HCT116 (cell line): Measurements from ENCODE around the gene SYNE3. TPM values are rescaled to one million over a fixed set of nuclear protein-coding genes. Genes with fewer than 3 reads are reported as not detected.

Experiments
- ATAC-seq: fragments of 200-7000 bp; cut with Tn5 transposase; 2 replicates; pipeline ENCODE4 v1.9.1; 2020; ENCODE audit warnings: mild to moderate bottlenecking, moderate library complexity
- BruUV-seq: library from RNA; stranded (reverse); fragments of 400-500 nt; replicated peaks from 2 replicates; lab custom pipeline; 2021; lab: Mats Ljungman, UMichigan
- CTCF ChIA-PET: fragments of 300-600 bp; sonication (Branson Sonifier 250); formaldehyde crosslinking; loops from one replicate; lab custom pipeline; 2021; ENCODE audit warnings: antibody characterized with exemption; lab: Charles Lee
- POLR2A ChIA-PET: fragments of 300-600, 350-600 bp; sonication (Branson Sonifier 250); formaldehyde crosslinking; loops from one replicate; lab custom pipeline; 2021; ENCODE audit warnings: antibody characterized with exemption; lab: Charles Lee
- RAD21 ChIA-PET, 2 experiments: fragments of 300-600 bp; sonication (Branson Sonifier 250); formaldehyde crosslinking; loops; one replicate each; lab custom pipeline; 2023; ENCODE audit warnings: low total read pairs in 2 of 2; ENCODE audit not compliant: uncharacterized antibody in 2 of 2, unreplicated experiment in 2 of 2, low non-redundant PET in 1 of 2; lab: Charles Lee
- DNase-seq: peaks from one replicate; pipeline ENCODE4 v3.0.0-alpha.2; 2010; ENCODE audit warnings: low read depth, low spot score
- H2AFZ ChIP-seq: fragments of 200-600 bp; shearing (Covaris generic), sonication (generic); 2 replicates; pipeline ENCODE4 v1.6.1; 2017; ENCODE audit warnings: low read depth, mixed run types, mixed read lengths, antibody characterized with exemption, low read length; ENCODE audit not compliant: poor library complexity, severe bottlenecking
- H3K27ac ChIP-seq: 2 replicates; pipeline ENCODE4 v1.5.1; 2012; ENCODE audit warnings: low read depth, low read length
- H3K27me3 ChIP-seq: fragments of 200-600 bp; sonication (generic); 2 replicates; pipeline ENCODE4 v1.6.1; 2016; ENCODE audit warnings: mixed run types, low read length, mixed read lengths; ENCODE audit not compliant: insufficient read depth
- H3K36me3 ChIP-seq, 2 experiments: fragments of 200-500 bp in 1 of 2; fragments of 200-600 bp in 1 of 2; sonication (Bioruptor generic) in 1 of 2; sonication (generic) in 1 of 2; 2 replicates each; pipeline versions ENCODE4 v1.5.1 to v1.6.1; 2014 to 2016; ENCODE audit warnings: low read length in 2 of 2, inconsistent platforms in 1 of 2, mixed read lengths in 1 of 2, mixed run types in 1 of 2; ENCODE audit not compliant: insufficient read depth in 2 of 2, control insufficient read depth in 1 of 2
- H3K4me1 ChIP-seq, 2 experiments: fragments of 200-600 bp in 1 of 2; sonication (generic) in 1 of 2; 2 replicates each; pipeline versions ENCODE4 v1.5.1 to v1.6.1; 2012 to 2017; ENCODE audit warnings: low read length in 2 of 2, inconsistent platforms in 1 of 2, mild to moderate bottlenecking in 1 of 2, mixed read lengths in 1 of 2, mixed run types in 1 of 2, moderate library complexity in 1 of 2; ENCODE audit not compliant: insufficient read depth in 2 of 2, control insufficient read depth in 1 of 2
- H3K4me2 ChIP-seq: fragments of 200-600 bp; sonication (generic); 2 replicates; pipeline ENCODE4 v1.6.1; 2017; ENCODE audit warnings: mixed run types, low read length, mixed read lengths
- H3K4me3 ChIP-seq, 2 experiments: fragments of 200-600 bp in 1 of 2; sonication (generic) in 1 of 2; replicated peaks in 1 of 2; 2 replicates each; pipeline ENCODE4 v1.5.1; 2011 to 2016; ENCODE audit warnings: low read length in 2 of 2, control low read depth in 1 of 2, low read depth in 1 of 2, mild to moderate bottlenecking in 1 of 2, mixed read lengths in 1 of 2, mixed run types in 1 of 2
- H3K79me2 ChIP-seq: fragments of 200-600 bp; sonication (generic); 2 replicates; pipeline ENCODE4 v1.6.1; 2017; ENCODE audit warnings: mild to moderate bottlenecking, mixed run types, low read length, moderate library complexity, mixed read lengths; ENCODE audit not compliant: insufficient read depth
- H3K9ac ChIP-seq: fragments of 200-600 bp; sonication (generic); 2 replicates; pipeline ENCODE4 v1.6.1; 2016; ENCODE audit warnings: low read length, mixed read lengths
- H3K9me2 ChIP-seq: fragments of 200-600 bp; sonication (generic), shearing (Covaris generic); 2 replicates; pipeline ENCODE4 v1.6.1; 2017; ENCODE audit warnings: mixed run types, mild to moderate bottlenecking, moderate library complexity; ENCODE audit not compliant: insufficient read depth
- H3K9me3 ChIP-seq, 2 experiments: fragments of 200-500 bp in 1 of 2; fragments of 200-600 bp in 1 of 2; sonication (Bioruptor generic) in 1 of 2; sonication (generic) in 1 of 2; 2 replicates each; pipeline ENCODE4 v1.6.1; 2014 to 2017; ENCODE audit warnings: low read length in 2 of 2, mixed read lengths in 2 of 2, inconsistent platforms in 1 of 2, low read depth in 1 of 2, mild to moderate bottlenecking in 1 of 2, mixed run types in 1 of 2, moderate library complexity in 1 of 2; ENCODE audit not compliant: control insufficient read depth in 1 of 2, insufficient read depth in 1 of 2
- H4K20me1 ChIP-seq: fragments of 200-600 bp; sonication (generic), shearing (Covaris generic); 2 replicates; pipeline ENCODE4 v1.6.1; 2017; ENCODE audit warnings: mixed run types, mild to moderate bottlenecking, moderate library complexity; ENCODE audit not compliant: insufficient read depth
- CBX3 ChIP-seq: IDR thresholded peaks from 2 replicates; pipeline ENCODE4 v1.6.1; 2012; ENCODE audit warnings: low read depth
- CEBPB ChIP-seq: IDR thresholded peaks from 2 replicates; pipeline ENCODE4 v1.6.1; 2012; ENCODE audit warnings: low read depth
- EZH2phosphoT487 ChIP-seq: fragments of 200-600 bp; IDR thresholded peaks from 2 replicates; pipeline ENCODE4 v1.6.1; 2018; ENCODE audit warnings: antibody characterized with exemption, borderline replicate concordance
- FOSL1 ChIP-seq: IDR thresholded peaks from 2 replicates; pipeline ENCODE4 v1.6.1; 2012; ENCODE audit warnings: low read depth
- POLR2A ChIP-seq: IDR thresholded peaks from 2 replicates; pipeline ENCODE4 v1.7.0; 2011; ENCODE audit warnings: borderline replicate concordance; ENCODE audit not compliant: insufficient read depth, insufficient read length; ENCODE audit errors: extremely low read depth
- POLR2AphosphoS5 ChIP-seq: IDR thresholded peaks from 2 replicates; pipeline ENCODE4 v1.6.1; 2011; ENCODE audit warnings: mild to moderate bottlenecking, low read depth, low read length, moderate library complexity
- RAD21 ChIP-seq: IDR thresholded peaks from 2 replicates; pipeline ENCODE4 v1.6.1; 2012; ENCODE audit warnings: low read depth, mild to moderate bottlenecking
- REST ChIP-seq: IDR thresholded peaks from 2 replicates; pipeline ENCODE4 v1.6.1; 2012; ENCODE audit warnings: low read depth
- TCF7L2 ChIP-seq: IDR thresholded peaks from 2 replicates; pipeline ENCODE4 v1.7.0; 2011; ENCODE audit warnings: borderline replicate concordance, inconsistent platforms; ENCODE audit not compliant: insufficient read depth, insufficient read length; ENCODE audit errors: extremely low read depth
- YY1 ChIP-seq: IDR thresholded peaks from 2 replicates; pipeline ENCODE4 v1.6.1; 2011; ENCODE audit warnings: low read length, low read depth, moderate library complexity, mild to moderate bottlenecking; ENCODE audit not compliant: insufficient replicate concordance; ENCODE audit errors: extremely low read depth
- ZFX ChIP-seq: fragments of 450-650 bp; IDR thresholded peaks from 2 replicates; pipeline ENCODE4 v1.6.1; 2017
- intact Hi-C: fragments of 100-400 bp; cut with micrococcal nuclease; formaldehyde crosslinking; loops from 2 replicates; pipeline ENCODE4 v1.10.0; 2022
- total RNA-seq: library from RNA; stranded (reverse); gene quantifications from one replicate; pipeline ENCODE4 v1.2.1, GENCODE V29; 2021; ENCODE audit not compliant: unreplicated experiment
- TF ChIP-seq, protein P1 (sequence below): IDR thresholded peaks from 2 replicates; pipeline ENCODE4 v1.6.1; 2012

The SYNE3 gene
- total RNA-seq, 1 experiment from 2014 or later = 3.6 TPM

DNA sequence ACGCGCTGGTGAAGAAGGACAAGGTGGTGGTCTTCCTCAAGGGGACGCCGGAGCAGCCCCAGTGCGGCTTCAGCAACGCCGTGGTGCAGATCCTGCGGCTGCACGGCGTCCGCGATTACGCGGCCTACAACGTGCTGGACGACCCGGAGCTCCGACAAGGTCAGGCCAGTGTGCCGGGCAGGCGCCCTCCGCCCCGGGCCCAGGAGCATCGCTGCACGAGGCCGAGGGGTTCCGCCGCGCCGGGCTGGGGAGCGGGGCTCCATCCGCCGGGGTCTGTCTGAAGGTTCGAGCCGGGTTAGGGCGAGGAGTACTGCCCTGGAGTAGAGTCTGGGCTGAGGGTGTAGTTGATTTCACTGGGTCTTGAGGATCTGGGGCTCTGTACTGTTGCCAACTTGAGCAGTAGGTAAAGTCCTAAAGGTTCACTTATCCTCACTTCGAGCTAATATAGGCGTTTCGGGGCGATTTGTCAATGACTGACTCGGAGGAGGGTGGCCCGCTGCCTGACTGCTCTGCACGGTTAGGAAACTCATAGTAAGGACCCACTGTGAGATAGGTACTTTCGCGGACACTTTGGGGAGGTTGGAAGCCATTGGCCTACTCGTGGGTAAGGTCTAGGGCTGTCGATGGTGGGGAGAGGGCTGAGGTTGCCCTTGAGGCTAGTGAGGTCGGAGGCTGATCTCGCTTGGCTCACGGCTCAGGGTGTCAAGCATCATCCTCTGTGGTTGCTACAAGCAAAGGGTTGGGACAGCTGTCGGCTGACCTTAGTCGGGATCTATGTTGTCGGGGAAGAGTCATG is 19.0 kb upstream of the SYNE3 start:
- peaks cover 93% of the 10 kb centered on the region for H3K79me2 ChIP-seq
- H3K36me3 ChIP-seq = peaks cover 0 to 3% of the 10 kb centered on the region in 2 experiments; a peak in 2 of 4 replicates
- TSS peak; percentile 40 for BruUV-seq
- H3K4me2 ChIP-seq = peak overlapping the region; percentile 76
- ChIA-PET RAD21 (no interaction called here), CTCF (no interaction called here)
- peak overlapping the region; percentile 77 to 89 for H3K4me3 ChIP-seq
- no peaks in the 10 kb centered on the region for H3K27me3 ChIP-seq
- H3K9ac ChIP-seq = peak overlapping the region; percentile 90
- intact Hi-C loops = loop anchor here (10.0 kb wide), 1 partner anchor 381 kb away; the partner anchor contains the start of gene DICER1
- H3K9me2 ChIP-seq = no peaks in the 10 kb centered on the region
- H3K9me3 ChIP-seq = no peaks in the 10 kb centered on the region
- DNase-seq (no peak), ATAC-seq (peak; percentile 5)
- peak overlapping the region; percentile 56; the same call in 1 of the 2 replicates for H3K27ac ChIP-seq
- H2AFZ ChIP-seq = no peak overlapping the region
- peaks cover 16% of the 10 kb centered on the region; the same call in 1 of the 2 replicates for H4K20me1 ChIP-seq
- no peak for TF ChIP-seq POLR2A
- peak; percentile 51 for TF ChIP-seq ZFX
- TF ChIP-seq, all 23 proteins: peak for 1
- H3K4me1 ChIP-seq = peaks cover 34 to 40% of the 10 kb centered on the region in 2 experiments
- POLR2A ChIA-PET = interaction anchor here (1.5 kb wide), 1 partner anchor 11 kb away, joined by 4 read pairs; no protein-coding TSS in a partner anchor

DNA sequence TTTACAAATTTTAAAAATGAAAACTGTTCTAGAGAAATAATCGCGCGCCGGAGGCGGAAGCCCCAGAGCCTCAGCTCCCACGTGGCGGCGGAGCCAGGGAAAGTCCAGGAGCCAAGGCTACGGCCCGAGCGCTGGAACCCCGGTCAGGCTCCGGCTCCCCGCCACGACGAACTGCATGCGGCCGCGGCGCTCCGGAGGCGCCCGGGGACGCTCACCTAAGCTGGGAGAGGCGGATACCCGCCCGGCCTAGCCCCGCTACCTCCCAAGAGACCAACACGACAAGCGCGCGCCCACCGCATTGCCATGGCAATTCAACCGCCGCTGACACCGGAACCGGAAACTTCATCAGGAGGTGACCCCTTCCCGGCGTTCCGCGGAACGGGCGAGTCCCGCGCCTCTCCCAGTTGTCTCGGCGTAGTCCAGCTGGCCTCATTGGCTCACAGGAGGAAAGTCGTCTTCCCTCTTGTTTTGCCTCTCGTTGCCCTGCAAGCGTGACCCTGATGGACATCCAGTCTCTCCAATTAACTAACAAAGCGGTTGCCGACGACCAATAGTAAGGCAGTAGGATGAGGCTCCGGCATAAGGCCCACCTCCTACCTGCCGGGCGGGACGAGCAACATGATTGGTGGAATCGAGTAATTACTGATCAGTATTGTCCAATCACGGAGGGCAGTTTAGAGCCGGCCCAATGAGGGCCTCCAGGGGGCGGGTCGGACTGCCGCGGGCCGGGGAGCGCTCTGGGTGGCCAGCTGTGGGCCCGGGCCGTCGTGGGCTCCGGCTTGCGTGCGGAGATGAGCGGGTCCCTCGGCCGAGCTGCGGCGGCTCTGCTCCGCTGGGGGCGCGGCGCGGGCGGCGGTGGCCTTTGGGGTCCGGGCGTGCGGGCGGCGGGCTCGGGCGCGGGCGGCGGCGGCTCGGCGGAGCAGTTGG is 18.1 kb upstream of the SYNE3 start, which contains the start of gene GLRX5:
GLRX5 (plus strand) TSS at position 752 of the 927 bp plus-strand sequence; CDS start at position 792, 40 bp downstream.
- ATAC-seq = peak; percentile 93
- RAD21 ChIA-PET = interaction anchor here in 1 of 2 experiments (0.7 to 1.9 kb wide), 2 partner anchors 90 to 92 kb away, joined by 3 to 7 read pairs; no protein-coding TSS in a partner anchor
- CTCF ChIA-PET = interaction anchor here (1.0 to 1.8 kb wide), 3 partner anchors 10 to 92 kb away, joined by 3 to 7 read pairs (median 5); partner anchors contain the start of gene SYNE3
- TF ChIP-seq RAD21 (no peak), CBX3 (no peak), YY1 (peak; percentile 33), EZH2phosphoT487 (no peak), REST (no peak), FOSL1 (no peak), POLR2AphosphoS5 (peak; percentile 57), TCF7L2 (peak; percentile 24), ZFX (peak; percentile 64), CEBPB (no peak)
- TF ChIP-seq, protein P1, sequence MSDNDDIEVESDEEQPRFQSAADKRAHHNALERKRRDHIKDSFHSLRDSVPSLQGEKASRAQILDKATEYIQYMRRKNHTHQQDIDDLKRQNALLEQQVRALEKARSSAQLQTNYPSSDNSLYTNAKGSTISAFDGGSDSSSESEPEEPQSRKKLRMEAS = peak; percentile 90

More for the DNA sequence above, 18.1 kb upstream of the SYNE3 start, which contains the start of gene GLRX5:
- no peaks in the 10 kb centered on the region for H3K9me2 ChIP-seq
- peak within 1 kb of the TSS; percentile 92 for H3K9ac ChIP-seq
- H3K4me2 ChIP-seq = peak within 1 kb of the TSS; percentile 76
- no peaks in the 10 kb centered on the region for H3K9me3 ChIP-seq
- H3K79me2 ChIP-seq = peaks cover 92% of the 10 kb centered on the region
- peak within 1 kb of the TSS; percentile 89 to 93 for H3K4me3 ChIP-seq
- H2AFZ ChIP-seq = no peak within 1 kb of the TSS
- no peaks in the 10 kb centered on the region for H3K27me3 ChIP-seq
- intact Hi-C loops = loop anchor here (10.0 kb wide), 1 partner anchor 380 kb away; the partner anchor contains the start of gene DICER1
- peaks cover 35 to 47% of the 10 kb centered on the region in 2 experiments for H3K4me1 ChIP-seq
- peak; percentile 100 for DNase-seq
- H4K20me1 ChIP-seq = peaks cover 11% of the 10 kb centered on the region; the same call in 1 of the 2 replicates
- peak within 1 kb of the TSS; percentile 80 for H3K27ac ChIP-seq
- H3K36me3 ChIP-seq = peaks cover 0 to 3% of the 10 kb centered on the region in 2 experiments; a peak in 2 of 4 replicates
- POLR2A ChIA-PET = interaction anchor here (0.7 to 1.5 kb wide), 2 partner anchors 10 to 177 kb away, joined by 3 to 4 read pairs; no protein-coding TSS in a partner anchor
- no TSS peak for BruUV-seq
